Measurements from ENCODE around the gene KIDINS220.

The KIDINS220 gene

GRCh38 chr2:8691859-8692437, 145.5 kb downstream of the KIDINS220 start:
- DNase-seq: no peak

- peak; percentile 91 to 92 for DNase-seq
Observed at GRCh38 chr2:8685697-8686358, 151.6 kb downstream of the KIDINS220 start.

GRCh38 chr2:8684878-8685696, 152.3 kb downstream of the KIDINS220 start:
- DNase-seq: peak; percentile 81 to 83

GRCh38 chr2:8684540-8684877, 152.9 kb downstream of the KIDINS220 start:
- peak; percentile 73 to 75 for DNase-seq

- DNase-seq: peak; percentile 63 to 64
Observed at GRCh38 chr2:8682719-8683667, 154.4 kb downstream of the KIDINS220 start.

GRCh38 chr2:8681786-8682692, 155.4 kb downstream of the KIDINS220 start, which contains the start of gene ID2:
Gene ID2 (plus strand): TSS chr2:8682056. CDS start chr2:8682166, 110 bp downstream.
- DNase-seq: peak; percentile 99 to 100

- DNase-seq: peak; percentile 87 to 89
Observed at GRCh38 chr2:8680822-8681760, 156.3 kb downstream of the KIDINS220 start.

GRCh38 chr2:8679827-8680731, 157.3 kb downstream of the KIDINS220 start:
- DNase-seq: no peak

- DNase-seq: no peak
Observed at GRCh38 chr2:8679567-8679826, 157.9 kb downstream of the KIDINS220 start.

All from activated T-cell treated with anti-CD3 and anti-CD28 coated beads, Interleukin-2, amount 50 U/mL, for 48 hours (primary cell).